HEK293 (cell line): ENCODE data around the gene EEF1AKMT1.

Experiments
- CTCF ChIA-PET: fragments of 350-600 bp; formaldehyde crosslinking; extraction: SDS; loops from one replicate; lab custom pipeline; 2021; ENCODE audit warnings: antibody characterized with exemption; lab: Yijun Ruan, JAX
- POLR2A ChIA-PET: fragments of 300-600 bp; formaldehyde crosslinking; extraction: SDS; loops from one replicate; lab custom pipeline; 2020; ENCODE audit warnings: antibody characterized with exemption, inconsistent platforms; lab: Yijun Ruan, JAX
- H3K27ac ChIP-seq: fragments of 200-500 bp; sonication (Bioruptor generic); 2 replicates; pipeline ENCODE4 v1.5.1; 2014; ENCODE audit warnings: low read depth, low read length, control low read depth, inconsistent platforms; ENCODE audit errors: extremely low read depth
- H3K36me3 ChIP-seq, 2 experiments: fragments of 200-500 bp in 1 of 2; sonication (Bioruptor generic) in 1 of 2; 1 replicate in 1 of 2; 2 replicates in 1 of 2; pipeline ENCODE4 v1.5.1; 2014 to 2017; ENCODE audit warnings: inconsistent platforms in 2 of 2, low read length in 2 of 2; ENCODE audit not compliant: control insufficient read depth in 2 of 2, insufficient read depth in 1 of 2
- H3K4me1 ChIP-seq: fragments of 200-500 bp; sonication (Bioruptor generic); 2 replicates; pipeline ENCODE4 v1.5.1; 2014; ENCODE audit warnings: mild to moderate bottlenecking, low read length, inconsistent platforms; ENCODE audit not compliant: control insufficient read depth, insufficient read depth
- H3K4me3 ChIP-seq: 2 replicates; pipeline ENCODE4 v1.5.1; 2011; ENCODE audit warnings: low read depth, mild to moderate bottlenecking, control low read depth, low read length, moderate library complexity
- H3K9me3 ChIP-seq: fragments of 200-500 bp; sonication (Bioruptor generic); 2 replicates; pipeline ENCODE4 v1.5.1; 2014; ENCODE audit warnings: low read depth, low read length, inconsistent platforms; ENCODE audit not compliant: control insufficient read depth, insufficient read depth
- BCL11A ChIP-seq: fragments of 450-650 bp; formaldehyde crosslinking; IDR thresholded peaks from 2 replicates; pipeline ENCODE4 v1.5.1; 2016; ENCODE audit warnings: low read depth, missing biosample characterization, missing genetic modification characterization
- GLI2 ChIP-seq: fragments of 450-650 bp; formaldehyde crosslinking; IDR thresholded peaks from 2 replicates; pipeline ENCODE4; 2017; ENCODE audit warnings: missing biosample characterization, missing genetic modification characterization, low read depth, borderline replicate concordance
- GLIS2 ChIP-seq: fragments of 450-650 bp; formaldehyde crosslinking; IDR thresholded peaks from 2 replicates; pipeline ENCODE4 v1.5.1; 2016; ENCODE audit warnings: missing biosample characterization, missing genetic modification characterization
- KLF8 ChIP-seq: fragments of 450-650 bp; formaldehyde crosslinking; IDR thresholded peaks from 2 replicates; pipeline ENCODE4 v1.5.1; 2016; ENCODE audit warnings: missing biosample characterization, missing genetic modification characterization
- PRDM4 ChIP-seq: fragments of 450-650 bp; formaldehyde crosslinking; IDR thresholded peaks from 2 replicates; pipeline ENCODE4 v1.5.1; 2017; ENCODE audit warnings: missing biosample characterization, missing genetic modification characterization
- SETDB1 ChIP-seq: IDR thresholded peaks from one replicate; pipeline ENCODE4 v1.6.1; 2017; ENCODE audit warnings: mild to moderate bottlenecking, low read length, moderate library complexity, mixed read lengths; ENCODE audit not compliant: insufficient read length
- SP2 ChIP-seq: fragments of 450-650 bp; formaldehyde crosslinking; IDR thresholded peaks from 2 replicates; pipeline ENCODE4 v1.5.1; 2016; ENCODE audit warnings: missing biosample characterization, missing genetic modification characterization
- TRIM28 ChIP-seq: IDR thresholded peaks from 2 replicates; pipeline ENCODE4 v1.6.1; 2011; ENCODE audit warnings: low read length, control low read depth, borderline replicate concordance
- ZBTB6 ChIP-seq: fragments of 450-650 bp; formaldehyde crosslinking; IDR thresholded peaks from 2 replicates; pipeline ENCODE4 v1.5.1; 2017; ENCODE audit warnings: missing biosample characterization, missing genetic modification characterization
- ZFP37 ChIP-seq: fragments of 450-650 bp; formaldehyde crosslinking; IDR thresholded peaks from 2 replicates; pipeline ENCODE4 v1.5.1; 2016; ENCODE audit warnings: missing biosample characterization, missing genetic modification characterization
- ZNF169 ChIP-seq: fragments of 450-650 bp; formaldehyde crosslinking; IDR thresholded peaks from 2 replicates; pipeline ENCODE4 v1.5.1; 2016; ENCODE audit warnings: missing biosample characterization, missing genetic modification characterization
- ZNF175 ChIP-seq: fragments of 450-650 bp; formaldehyde crosslinking; IDR thresholded peaks from 2 replicates; pipeline ENCODE4 v1.5.1; 2016; ENCODE audit warnings: missing biosample characterization, missing genetic modification characterization
- ZNF19 ChIP-seq: fragments of 450-650 bp; formaldehyde crosslinking; IDR thresholded peaks from 2 replicates; pipeline ENCODE4; 2016; ENCODE audit warnings: missing biosample characterization, missing genetic modification characterization, low read depth
- ZNF221 ChIP-seq: fragments of 450-650 bp; formaldehyde crosslinking; IDR thresholded peaks from 2 replicates; pipeline ENCODE4 v1.5.1; 2017; ENCODE audit warnings: missing biosample characterization, missing genetic modification characterization, borderline replicate concordance
- ZNF311 ChIP-seq: fragments of 450-650 bp; formaldehyde crosslinking; IDR thresholded peaks from 2 replicates; pipeline ENCODE4 v1.5.1; 2017; ENCODE audit warnings: missing biosample characterization, missing genetic modification characterization, borderline replicate concordance
- ZNF404 ChIP-seq: fragments of 450-650 bp; formaldehyde crosslinking; IDR thresholded peaks from 2 replicates; pipeline ENCODE4 v1.5.1; 2017; ENCODE audit warnings: missing biosample characterization, missing genetic modification characterization
- ZNF48 ChIP-seq: fragments of 450-650 bp; formaldehyde crosslinking; IDR thresholded peaks from 2 replicates; pipeline ENCODE4 v1.5.1; 2016; ENCODE audit warnings: missing biosample characterization, missing genetic modification characterization
- ZNF521 ChIP-seq: fragments of 450-650 bp; formaldehyde crosslinking; IDR thresholded peaks from 2 replicates; pipeline ENCODE4 v1.5.1; 2017; ENCODE audit warnings: missing biosample characterization, mild to moderate bottlenecking, missing genetic modification characterization
- ZNF580 ChIP-seq: fragments of 450-650 bp; formaldehyde crosslinking; IDR thresholded peaks from 2 replicates; pipeline ENCODE4 v1.5.1; 2016; ENCODE audit warnings: missing biosample characterization, missing genetic modification characterization
- ZNF621 ChIP-seq: fragments of 450-650 bp; formaldehyde crosslinking; IDR thresholded peaks from 2 replicates; pipeline ENCODE4 v1.5.1; 2017; ENCODE audit warnings: missing biosample characterization, missing genetic modification characterization
- ZNF624 ChIP-seq: fragments of 450-650 bp; formaldehyde crosslinking; IDR thresholded peaks from 2 replicates; pipeline ENCODE4 v1.5.1; 2017; ENCODE audit warnings: missing biosample characterization, missing genetic modification characterization
- ZNF692 ChIP-seq: fragments of 450-650 bp; formaldehyde crosslinking; IDR thresholded peaks from 2 replicates; pipeline ENCODE4 v1.5.1; 2016; ENCODE audit warnings: missing biosample characterization, missing genetic modification characterization
- ZNF768 ChIP-seq: fragments of 450-650 bp; formaldehyde crosslinking; IDR thresholded peaks from 2 replicates; pipeline ENCODE4 v1.5.1; 2018; ENCODE audit warnings: missing biosample characterization, mild to moderate bottlenecking, missing genetic modification characterization
- ZNF777 ChIP-seq: fragments of 450-650 bp; formaldehyde crosslinking; IDR thresholded peaks from 2 replicates; pipeline ENCODE4 v1.5.1; 2017; ENCODE audit warnings: missing biosample characterization, missing genetic modification characterization, borderline replicate concordance
- ZSCAN30 ChIP-seq: fragments of 450-650 bp; IDR thresholded peaks from 2 replicates; pipeline ENCODE4 v1.5.1; 2018; ENCODE audit warnings: missing biosample characterization, mild to moderate bottlenecking, missing genetic modification characterization, moderate library complexity

Gene EEF1AKMT1

GRCh38 chr13:20778311-20778710, 4.5 kb upstream of the EEF1AKMT1 start (continued):
- TF ChIP-seq SETDB1 (no peak), ZNF169 (tag by site-specific recombination) (no peak), ZFP37 (tag by site-specific recombination) (no peak), PRDM4 (tag by site-specific recombination) (no peak), GLIS2 (no peak)

DNA sequence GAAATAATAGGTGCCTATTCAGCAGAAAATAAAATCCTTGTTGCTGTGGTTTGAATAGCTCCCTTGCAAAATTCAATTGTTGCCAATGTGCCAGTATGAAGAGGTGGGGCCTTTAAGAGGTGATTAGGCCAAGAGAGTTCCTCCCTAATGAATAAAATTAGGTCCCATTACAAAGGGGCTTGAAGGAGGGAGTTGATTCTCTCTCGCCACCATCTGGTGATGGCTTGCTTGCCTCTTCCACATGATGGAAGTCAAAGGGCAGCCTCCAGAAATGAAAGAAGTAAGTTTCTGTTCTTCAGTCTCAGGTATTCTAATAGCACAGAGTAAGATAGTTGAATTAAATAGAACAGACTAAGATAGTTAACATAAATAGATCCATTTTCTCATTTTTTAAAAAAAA, 3.0 kb upstream of the EEF1AKMT1 start:
- Histone ChIP-seq H3K4me1 (no peaks in the 10 kb centered on the region), H3K9me3 (no peaks in the 10 kb centered on the region), H3K4me3 (no peak overlapping the region), H3K36me3 (peaks cover 0 to 10% of the 10 kb centered on the region in 2 experiments; a peak in 1 of 3 replicates)
- POLR2A ChIA-PET, result no interaction called here
- no peak for TF ChIP-seq ZNF521 (tag by site-specific recombination)
- TF ChIP-seq, all 188 proteins: peak for 0
- CTCF ChIA-PET, result no interaction called here
- H3K27ac ChIP-seq, result no peak overlapping the region

DNA sequence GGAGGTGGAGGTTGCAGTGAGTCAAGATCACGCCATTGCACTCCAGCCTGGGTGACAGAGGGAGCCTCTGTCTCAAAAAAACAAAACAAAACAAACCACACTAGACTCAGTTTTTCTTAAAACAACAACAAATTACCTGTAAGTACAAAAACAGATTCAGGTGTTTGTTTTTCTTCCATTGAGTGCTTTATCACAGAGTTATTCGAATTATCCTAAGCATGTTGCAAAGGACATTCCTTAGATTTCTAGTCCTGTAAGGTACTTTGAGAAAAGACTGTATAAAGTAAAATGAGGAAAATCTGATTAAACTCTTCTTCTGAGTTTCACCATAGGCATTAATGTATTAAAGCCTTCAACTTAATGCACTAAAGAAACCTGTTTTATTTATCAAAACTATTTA, 2.2 kb upstream of the EEF1AKMT1 start:
- Histone ChIP-seq H3K9me3 (no peaks in the 10 kb centered on the region), H3K36me3 (peaks cover 0 to 11% of the 10 kb centered on the region in 2 experiments; a peak in 1 of 3 replicates), H3K4me3 (no peak overlapping the region), H3K4me1 (no peaks in the 10 kb centered on the region), H3K27ac (no peak overlapping the region)
- POLR2A ChIA-PET, result no interaction called here
- no peak for TF ChIP-seq KLF8 (tag by site-specific recombination)
- no peak for TF ChIP-seq ZNF777 (tag by site-specific recombination)
- no peak for TF ChIP-seq BCL11A (tag by site-specific recombination)
- no peak for TF ChIP-seq ZNF580 (tag by site-specific recombination)
- TF ChIP-seq ZSCAN30 (tag by site-specific recombination), result no peak
- no peak for TF ChIP-seq ZNF621
- no peak for TF ChIP-seq ZNF692 (tag by site-specific recombination)
- TF ChIP-seq ZNF175 (tag by site-specific recombination), result no peak
- no peak for TF ChIP-seq ZNF19 (tag by site-specific recombination)
- no peak for TF ChIP-seq GLI2 (tag by site-specific recombination)
- no peak for TF ChIP-seq ZNF221 (tag by site-specific recombination)
- TF ChIP-seq TRIM28, result no peak
- TF ChIP-seq ZNF404, result no peak
- TF ChIP-seq ZBTB6, result no peak
- no peak for TF ChIP-seq ZNF48 (tag by site-specific recombination)
- no peak for TF ChIP-seq SP2 (tag by site-specific recombination)
- no peak for TF ChIP-seq ZNF311 (tag by site-specific recombination)
- TF ChIP-seq ZNF624, result no peak
- no peak for TF ChIP-seq ZNF768
- CTCF ChIA-PET, result no interaction called here
